Measurements from ENCODE around the gene CALML5.
A peak's percentile ranks its signal among the peaks of the same experiment; 100 is the strongest.

Gene CALML5

DNA sequence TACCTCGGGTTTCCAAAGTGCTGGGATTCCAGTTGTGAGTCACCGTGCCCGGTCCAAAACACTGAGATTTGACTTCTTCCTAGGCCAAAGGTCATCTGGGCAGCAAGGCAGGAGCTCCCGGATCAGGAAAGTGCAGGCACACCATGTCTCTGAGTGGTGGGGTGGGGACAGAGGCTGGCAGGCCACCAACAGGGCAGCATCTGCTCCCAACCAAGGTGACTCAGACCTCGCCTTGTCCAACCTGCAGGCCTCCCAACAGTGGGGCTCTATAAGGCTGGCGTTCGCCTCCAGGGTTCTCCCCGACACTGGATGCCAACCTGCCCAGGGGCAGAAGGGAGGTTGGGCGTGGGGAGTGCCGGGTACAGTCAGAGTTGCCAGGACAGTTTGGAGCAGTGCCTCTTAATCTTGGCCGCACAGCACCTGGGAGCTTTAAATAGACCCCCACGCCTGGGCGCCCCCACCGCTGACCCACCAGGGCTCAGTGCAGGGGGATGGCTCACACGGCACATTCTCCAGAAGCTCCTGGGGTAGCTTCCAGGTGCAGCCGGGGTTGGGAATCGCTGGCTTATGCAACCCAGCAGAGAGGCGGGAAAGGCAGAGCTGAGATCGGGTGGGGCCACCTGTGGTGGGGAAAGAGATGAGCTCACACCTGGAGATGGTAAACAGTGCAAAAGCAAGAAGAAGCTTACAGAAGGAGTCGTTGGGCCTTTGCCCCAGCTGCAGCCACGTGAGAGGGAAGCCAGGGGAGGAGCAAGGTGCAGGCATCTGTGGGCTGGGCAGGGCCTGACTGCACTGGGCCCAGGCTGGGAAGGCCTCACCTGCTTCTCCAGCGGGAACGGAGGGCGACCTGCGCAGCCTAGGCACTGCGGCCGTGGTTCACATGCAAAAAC is 10.9 kb downstream of the CALML5 start:
- H3K4me3 ChIP-seq (ENCODE audit: low read depth, low read length): no peak overlapping the region
- TF ChIP-seq ZNF112 (tag by site-specific recombination; IDR thresholded peaks at IDR 0.05): no peak
- TF ChIP-seq KLF1 (tag by site-specific recombination; IDR thresholded peaks at IDR 0.05): peak; percentile 50; the same call in 1 of the 2 replicates
- H3K4me1 ChIP-seq (ENCODE audit: control insufficient read depth, insufficient read depth, low read length): no peaks in the 10 kb centered on the region
- H3K27ac ChIP-seq (ENCODE audit: extremely low read depth, low read depth, low read length): no peak overlapping the region
- no peaks in the 10 kb centered on the region for H3K36me3 ChIP-seq (ENCODE audit: control insufficient read depth in 2 of 2, insufficient read depth in 1 of 2, low read length in 2 of 2)
- ChIA-PET CTCF (no interaction called here), POLR2A (interaction anchor here (0.8 kb wide), 1 partner anchor 42 kb away, joined by 3 read pairs; no protein-coding TSS in a partner anchor)
- H3K9me3 ChIP-seq (ENCODE audit: control insufficient read depth, insufficient read depth, low read depth, low read length): no peaks in the 10 kb centered on the region

DNA sequence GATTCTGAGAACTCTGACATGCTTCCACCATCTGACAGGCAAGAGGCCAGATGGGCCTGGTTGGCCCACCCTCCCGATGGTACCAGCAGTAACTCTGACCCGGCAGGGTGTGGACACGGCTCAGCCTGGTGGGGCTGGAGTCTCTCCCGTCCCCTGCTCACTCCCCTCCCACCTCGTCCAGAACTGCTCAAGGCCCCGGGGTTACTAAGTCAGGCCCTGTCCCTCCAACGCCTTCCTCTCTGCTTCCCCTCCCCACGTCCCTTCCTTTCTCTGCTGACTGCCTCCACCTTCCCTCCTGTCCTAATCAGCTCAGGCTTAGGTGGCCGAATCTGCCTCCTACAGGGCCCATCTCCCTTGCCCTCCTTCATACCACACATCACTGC is 12.5 kb downstream of the CALML5 start:
- ChIA-PET POLR2A (no interaction called here), CTCF (interaction anchor here (2.0 kb wide), 1 partner anchor 136 kb away, joined by 7 read pairs; no protein-coding TSS in a partner anchor)
- Histone ChIP-seq H3K4me3 (ENCODE audit: low read depth, low read length) (no peak overlapping the region), H3K27ac (ENCODE audit: extremely low read depth, low read depth, low read length) (no peak overlapping the region), H3K4me1 (ENCODE audit: control insufficient read depth, insufficient read depth, low read length) (no peaks in the 10 kb centered on the region), H3K9me3 (ENCODE audit: control insufficient read depth, insufficient read depth, low read depth, low read length) (no peaks in the 10 kb centered on the region), H3K36me3 (ENCODE audit: control insufficient read depth in 2 of 2, insufficient read depth in 1 of 2, low read length in 2 of 2) (no peaks in the 10 kb centered on the region)
- TF ChIP-seq, protein P1, sequence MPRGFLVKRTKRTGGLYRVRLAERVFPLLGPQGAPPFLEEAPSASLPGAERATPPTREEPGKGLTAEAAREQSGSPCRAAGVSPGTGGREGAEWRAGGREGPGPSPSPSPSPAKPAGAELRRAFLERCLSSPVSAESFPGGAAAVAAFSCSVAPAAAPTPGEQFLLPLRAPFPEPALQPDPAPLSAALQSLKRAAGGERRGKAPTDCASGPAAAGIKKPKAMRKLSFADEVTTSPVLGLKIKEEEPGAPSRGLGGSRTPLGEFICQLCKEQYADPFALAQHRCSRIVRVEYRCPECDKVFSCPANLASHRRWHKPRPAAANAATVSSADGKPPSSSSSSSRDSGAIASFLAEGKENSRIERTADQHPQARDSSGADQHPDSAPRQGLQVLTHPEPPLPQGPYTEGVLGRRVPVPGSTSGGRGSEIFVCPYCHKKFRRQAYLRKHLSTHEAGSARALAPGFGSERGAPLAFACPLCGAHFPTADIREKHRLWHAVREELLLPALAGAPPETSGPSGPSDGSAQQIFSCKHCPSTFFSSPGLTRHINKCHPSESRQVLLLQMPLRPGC (tag by site-specific recombination; IDR thresholded peaks at IDR 0.05): no peak
- TF ChIP-seq ZNF24 (tag by site-specific recombination; IDR thresholded peaks at IDR 0.05) (no peak), KLF16 (tag by site-specific recombination; IDR thresholded peaks at IDR 0.05) (no peak), ZNF785 (tag by site-specific recombination; IDR thresholded peaks at IDR 0.05) (no peak), ZNF114 (tag by site-specific recombination; IDR thresholded peaks at IDR 0.05) (no peak), ZNF514 (tag by site-specific recombination; IDR thresholded peaks at IDR 0.05) (no peak), BCL11A (tag by site-specific recombination; IDR thresholded peaks at IDR 0.05; ENCODE audit: low read depth) (no peak)

DNA sequence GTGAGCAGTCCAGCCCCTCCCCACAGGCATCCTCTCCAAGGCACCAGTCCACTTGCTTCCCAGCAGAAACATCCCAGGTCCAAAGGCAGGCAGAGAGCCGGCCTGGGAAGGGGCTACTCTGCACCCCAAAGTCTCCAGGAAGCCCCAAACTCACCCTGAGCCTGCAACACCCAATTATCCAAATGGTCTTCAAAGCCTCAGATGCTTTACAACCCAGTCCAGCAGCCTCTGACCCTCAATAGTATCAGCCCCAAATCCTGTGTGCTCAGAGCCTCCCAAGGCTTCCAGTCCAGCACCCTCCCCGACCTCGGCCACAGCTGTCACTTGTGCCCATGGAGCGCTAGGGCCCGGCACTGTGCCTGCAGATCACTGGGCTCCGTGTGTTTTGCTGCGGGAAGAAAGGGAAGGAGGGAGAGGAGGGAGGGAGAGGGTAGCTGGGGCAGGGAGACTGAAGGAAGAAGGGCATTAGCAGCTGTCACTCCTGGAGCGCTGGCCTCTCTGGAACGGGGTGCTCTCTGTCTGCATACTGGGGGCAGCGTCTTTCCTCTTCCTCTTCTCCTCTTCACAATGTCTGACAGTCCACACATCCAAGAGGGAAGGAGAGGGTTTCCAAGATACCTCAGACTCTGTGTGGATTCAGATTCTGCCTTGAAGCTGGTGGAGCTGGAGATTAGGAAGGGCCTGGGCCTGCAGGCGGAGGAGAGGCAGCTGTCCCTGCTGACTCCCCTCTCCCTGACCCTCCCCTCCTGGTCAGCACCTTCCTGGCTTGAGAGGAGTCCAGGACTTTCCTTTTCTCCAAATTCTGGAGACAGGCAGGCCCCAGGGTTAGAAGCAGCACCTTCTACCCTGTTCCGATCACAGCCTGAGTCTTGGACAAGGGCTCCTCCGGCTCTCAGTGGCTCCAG is 13.2 kb downstream of the CALML5 start:
- Histone ChIP-seq H3K9me3 (ENCODE audit: control insufficient read depth, insufficient read depth, low read depth, low read length) (no peaks in the 10 kb centered on the region), H3K4me3 (ENCODE audit: low read depth, low read length) (no peak overlapping the region), H3K27ac (ENCODE audit: extremely low read depth, low read depth, low read length) (no peak overlapping the region), H3K36me3 (ENCODE audit: control insufficient read depth in 2 of 2, insufficient read depth in 1 of 2, low read length in 2 of 2) (no peaks in the 10 kb centered on the region), H3K4me1 (ENCODE audit: control insufficient read depth, insufficient read depth, low read length) (no peaks in the 10 kb centered on the region)
- CTCF ChIA-PET: interaction anchor here (2.0 kb wide), 1 partner anchor 137 kb away, joined by 7 read pairs; no protein-coding TSS in a partner anchor
- POLR2A ChIA-PET: no interaction called here
- TF ChIP-seq ZBTB17 (tag by site-specific recombination; IDR thresholded peaks at IDR 0.05): no peak
- TF ChIP-seq REPIN1 (tag by site-specific recombination; IDR thresholded peaks at IDR 0.05; ENCODE audit: low read depth): no peak
- TF ChIP-seq ZNF549 (tag by site-specific recombination; IDR thresholded peaks at IDR 0.05): no peak
- TF ChIP-seq ZBTB1 (tag by site-specific recombination; IDR thresholded peaks at IDR 0.05): no peak
- TF ChIP-seq ZNF24 (tag by site-specific recombination; IDR thresholded peaks at IDR 0.05): no peak
- TF ChIP-seq, protein P2, sequence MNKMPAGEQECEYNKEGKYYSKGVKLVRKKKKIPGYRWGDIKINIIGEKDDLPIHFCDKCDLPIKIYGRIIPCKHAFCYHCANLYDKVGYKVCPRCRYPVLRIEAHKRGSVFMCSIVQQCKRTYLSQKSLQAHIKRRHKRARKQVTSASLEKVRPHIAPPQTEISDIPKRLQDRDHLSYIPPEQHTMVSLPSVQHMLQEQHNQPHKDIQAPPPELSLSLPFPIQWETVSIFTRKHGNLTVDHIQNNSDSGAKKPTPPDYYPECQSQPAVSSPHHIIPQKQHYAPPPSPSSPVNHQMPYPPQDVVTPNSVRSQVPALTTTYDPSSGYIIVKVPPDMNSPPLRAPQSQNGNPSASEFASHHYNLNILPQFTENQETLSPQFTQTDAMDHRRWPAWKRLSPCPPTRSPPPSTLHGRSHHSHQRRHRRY (tag by site-specific recombination; IDR thresholded peaks at IDR 0.05): no peak
- TF ChIP-seq, protein P3, sequence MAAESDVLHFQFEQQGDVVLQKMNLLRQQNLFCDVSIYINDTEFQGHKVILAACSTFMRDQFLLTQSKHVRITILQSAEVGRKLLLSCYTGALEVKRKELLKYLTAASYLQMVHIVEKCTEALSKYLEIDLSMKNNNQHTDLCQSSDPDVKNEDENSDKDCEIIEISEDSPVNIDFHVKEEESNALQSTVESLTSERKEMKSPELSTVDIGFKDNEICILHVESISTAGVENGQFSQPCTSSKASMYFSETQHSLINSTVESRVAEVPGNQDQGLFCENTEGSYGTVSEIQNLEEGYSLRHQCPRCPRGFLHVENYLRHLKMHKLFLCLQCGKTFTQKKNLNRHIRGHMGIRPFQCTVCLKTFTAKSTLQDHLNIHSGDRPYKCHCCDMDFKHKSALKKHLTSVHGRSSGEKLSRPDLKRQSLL (tag by site-specific recombination; IDR thresholded peaks at IDR 0.05): no peak
- no peak for TF ChIP-seq ZBTB21 (tag by site-specific recombination; IDR thresholded peaks at IDR 0.05)
- TF ChIP-seq ZFHX2 (tag by site-specific recombination; conservative IDR thresholded peaks at IDR 0.05): no peak
- no peak for TF ChIP-seq ZIC2 (tag by site-specific recombination; IDR thresholded peaks at IDR 0.05)
- TF ChIP-seq GLIS1 (tag by site-specific recombination; IDR thresholded peaks at IDR 0.05): no peak
- TF ChIP-seq, protein P4, sequence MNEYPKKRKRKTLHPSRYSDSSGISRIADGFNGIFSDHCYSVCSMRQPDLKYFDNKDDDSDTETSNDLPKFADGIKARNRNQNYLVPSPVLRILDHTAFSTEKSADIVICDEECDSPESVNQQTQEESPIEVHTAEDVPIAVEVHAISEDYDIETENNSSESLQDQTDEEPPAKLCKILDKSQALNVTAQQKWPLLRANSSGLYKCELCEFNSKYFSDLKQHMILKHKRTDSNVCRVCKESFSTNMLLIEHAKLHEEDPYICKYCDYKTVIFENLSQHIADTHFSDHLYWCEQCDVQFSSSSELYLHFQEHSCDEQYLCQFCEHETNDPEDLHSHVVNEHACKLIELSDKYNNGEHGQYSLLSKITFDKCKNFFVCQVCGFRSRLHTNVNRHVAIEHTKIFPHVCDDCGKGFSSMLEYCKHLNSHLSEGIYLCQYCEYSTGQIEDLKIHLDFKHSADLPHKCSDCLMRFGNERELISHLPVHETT (tag by site-specific recombination; IDR thresholded peaks at IDR 0.05): no peak
- TF ChIP-seq RBAK (tag by site-specific recombination; IDR thresholded peaks at IDR 0.05): no peak
- TF ChIP-seq ZNF266 (tag by site-specific recombination; IDR thresholded peaks at IDR 0.05; ENCODE audit: low read depth): no peak
- TF ChIP-seq ZNF76 (tag by site-specific recombination; IDR thresholded peaks at IDR 0.05; ENCODE audit: borderline replicate concordance, low read depth): no peak
- TF ChIP-seq FEZF1 (tag by site-specific recombination; IDR thresholded peaks at IDR 0.05): no peak
- TF ChIP-seq ZNF621 (tag by site-specific recombination; IDR thresholded peaks at IDR 0.05): no peak
